ENCODE results near the gene FAM171A1. TPM values are rescaled to one million over a fixed set of nuclear protein-coding genes. Genes with fewer than 3 reads are reported as not detected.

The FAM171A1 gene
- 0.76 and 2.7 TPM in 2 replicates for total RNA-seq

GRCh38 chr10:15370856-15371701 is at the start of gene FAM171A1:
FAM171A1 (minus strand) TSS chr10:15371289; CDS start chr10:15371052, 237 bp downstream.

DNA sequence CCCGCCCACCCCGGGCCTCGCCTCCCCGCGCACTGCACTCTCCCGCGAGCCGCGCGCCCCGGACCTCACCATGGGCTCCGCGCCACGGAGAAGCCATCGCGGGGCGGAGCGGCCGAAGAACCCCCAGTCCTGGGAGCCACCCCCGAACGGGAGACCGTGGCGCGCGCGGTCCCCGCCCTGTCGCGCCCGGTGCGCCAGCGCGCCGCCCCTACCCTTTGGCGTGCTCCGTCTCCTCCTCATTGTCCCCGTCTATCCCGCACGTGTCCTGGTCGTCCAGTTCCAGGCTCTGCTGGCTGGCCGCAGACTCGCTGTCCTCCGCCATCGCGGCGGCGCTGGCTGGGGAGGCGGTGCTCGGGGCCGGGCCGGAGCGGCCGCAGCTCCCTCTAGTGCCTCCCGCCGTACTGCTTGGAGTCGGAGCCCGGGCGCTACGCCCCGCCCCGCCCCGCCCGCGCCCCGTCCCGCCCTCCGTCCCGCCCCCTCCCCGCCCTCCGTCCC is 202.8 kb downstream of the FAM171A1 start, which contains the start of gene NMT2:
Gene NMT2, minus strand, starts transcription at position 403 of the 495 bp plus-strand sequence. Its CDS starts 81 bp downstream, at position 322.

Small RNA genes within 50 kb of the gene (small RNA-seq; reads per million reads assigned to genes)
- not detected for gene AL590365.1

Other genes starting within 250 kb of the FAM171A1 start
- 10.3 and 13.7 TPM in 2 replicates for gene NMT2, start 202.6 kb downstream of the FAM171A1 start, total RNA-seq

All from placental epithelial cell (primary cell).